Testis (tissue), 3 donors: ENCODE results near the gene AXIN1. TPM values are rescaled to one million over a fixed set of nuclear protein-coding genes. Genes with fewer than 3 reads are reported as not detected.

ENCODE experiments used
- DNase-seq: peaks from one replicate; pipeline ENCODE4 v3.0.0-alpha.2; 2019
- H3K27ac ChIP-seq, 2 donors: fragments of 200-600 bp; sonication (generic); one replicate each; pipeline ENCODE4 v1.5.1; 2019
- H3K27me3 ChIP-seq: fragments of 200-600 bp; sonication (generic); one replicate; pipeline ENCODE4 v1.5.1; 2019
- H3K36me3 ChIP-seq: fragments of 200-600 bp; sonication (generic); one replicate; pipeline ENCODE4 v1.5.1; 2017; ENCODE audit warnings: low read depth; ENCODE audit errors: missing control alignments
- H3K4me1 ChIP-seq: fragments of 200-600 bp; sonication (generic); one replicate; pipeline ENCODE4 v1.5.1; 2019
- H3K4me3 ChIP-seq, 2 donors: fragments of 200-600 bp; sonication (generic); one replicate each; pipeline ENCODE4 v1.5.1; 2017 to 2019
- H3K9me3 ChIP-seq: fragments of 200-600 bp; sonication (generic); one replicate; pipeline ENCODE4 v1.5.1; 2017
- POLR2A ChIP-seq: fragments of 450-650 bp; IDR thresholded peaks from one replicate; pipeline ENCODE4 v1.6.1; 2017; ENCODE audit warnings: antibody characterized with exemption, mild to moderate bottlenecking, moderate library complexity
- WGBS, 2 donors: methylation state at CpG; one replicate each; pipeline ENCODE4 v1.1.5; 2018; 5-methylcytosine and 5-hydroxymethylcytosine counted together
- intact Hi-C: fragments of 100-400 bp; cut with DNase I; formaldehyde crosslinking; loops from one replicate; pipeline ENCODE4 v1.15.1; 2023; ENCODE audit warnings: low total_unique reads
- polyA plus RNA-seq: library from polyadenylated mRNA; stranded (reverse); fragments of 350-450 nt; fragmentation: Illumina TruSeq; extraction: RNeasy Lipid Tissue Mini Kit (QIAGEN cat#74804); gene quantifications from one replicate; pipeline ENCODE4 v1.2.3, GENCODE V29; 2014; ENCODE audit warnings: low read depth, low replicate concordance; ENCODE audit not compliant: insufficient read depth
- total RNA-seq, 2 donors: library from RNA; depleted of rRNA; stranded (reverse); fragments of >200 nt; gene quantifications; one replicate each; pipeline ENCODE4 v1.2.3, GENCODE V29; 2016
- TF ChIP-seq, protein P1 (sequence below), 3 experiments: fragments of 450-650 bp in 2 of 3; fragments of 200-600 bp in 1 of 3; sonication (generic) in 1 of 3; IDR thresholded peaks; one replicate each; pipeline ENCODE4 v1.5.1; 2016 to 2019; ENCODE audit warnings: antibody characterized with exemption in 3 of 3, mild to moderate bottlenecking in 2 of 3, moderate library complexity in 1 of 3

Gene AXIN1
- total and polyA plus RNA-seq, 3 donors from 2014 or later, result 19.4 to 32.0 (median 30.6) TPM

DNA sequence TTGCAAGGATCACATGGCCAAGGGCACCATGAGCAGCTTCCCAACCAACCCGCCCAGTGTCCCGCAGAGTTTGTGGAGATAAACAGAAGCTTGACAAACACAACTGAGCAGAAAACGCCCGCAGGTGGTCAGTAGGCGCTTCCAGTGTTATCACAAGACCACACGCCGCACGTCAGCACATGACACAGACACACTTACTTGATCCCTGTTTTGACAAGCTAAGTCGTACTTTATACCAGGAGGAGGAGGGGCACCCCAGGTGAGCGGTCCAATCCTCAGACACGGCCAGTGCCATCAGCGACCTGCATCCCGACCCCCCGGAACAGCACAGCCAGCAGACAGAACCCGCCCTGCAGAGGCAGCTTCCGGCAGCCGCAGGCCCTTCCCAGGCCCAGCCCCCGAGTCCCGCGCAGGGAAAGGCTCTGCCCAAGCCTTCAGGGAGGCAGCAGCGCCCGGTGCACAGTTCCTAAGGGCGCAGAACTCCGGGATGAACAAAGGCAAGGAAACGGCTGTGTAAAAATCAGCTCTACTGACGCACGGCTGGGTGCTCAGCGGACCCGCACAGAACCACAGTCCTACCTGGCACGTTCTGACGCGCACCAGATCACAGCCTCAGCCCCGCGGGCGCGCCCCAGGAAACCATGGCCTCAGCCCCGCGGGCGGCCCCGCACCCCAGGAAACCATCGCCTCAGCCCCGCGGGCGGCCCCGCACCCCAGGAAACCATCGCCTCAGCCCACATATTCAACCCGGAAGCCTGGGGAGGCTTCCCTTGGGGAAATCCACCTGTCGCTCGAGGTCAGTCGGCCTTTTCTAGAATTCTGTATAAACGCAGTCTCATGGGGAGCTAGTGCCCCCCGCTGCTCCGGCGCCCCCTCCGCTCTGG lies 27.8 kb downstream of the AXIN1 start:
- H3K4me1 ChIP-seq, result no peaks in the 10 kb centered on the region
- H3K27ac ChIP-seq, result no peak overlapping the region
- WGBS, 2 donors, result 72 to 75% methylated on average over 27 to 55 of the region's 55 CpGs
- intact Hi-C loops, result no loop called here
- DNase-seq, result no peak
- no peaks in the 10 kb centered on the region for H3K27me3 ChIP-seq
- TF ChIP-seq, protein P1, sequence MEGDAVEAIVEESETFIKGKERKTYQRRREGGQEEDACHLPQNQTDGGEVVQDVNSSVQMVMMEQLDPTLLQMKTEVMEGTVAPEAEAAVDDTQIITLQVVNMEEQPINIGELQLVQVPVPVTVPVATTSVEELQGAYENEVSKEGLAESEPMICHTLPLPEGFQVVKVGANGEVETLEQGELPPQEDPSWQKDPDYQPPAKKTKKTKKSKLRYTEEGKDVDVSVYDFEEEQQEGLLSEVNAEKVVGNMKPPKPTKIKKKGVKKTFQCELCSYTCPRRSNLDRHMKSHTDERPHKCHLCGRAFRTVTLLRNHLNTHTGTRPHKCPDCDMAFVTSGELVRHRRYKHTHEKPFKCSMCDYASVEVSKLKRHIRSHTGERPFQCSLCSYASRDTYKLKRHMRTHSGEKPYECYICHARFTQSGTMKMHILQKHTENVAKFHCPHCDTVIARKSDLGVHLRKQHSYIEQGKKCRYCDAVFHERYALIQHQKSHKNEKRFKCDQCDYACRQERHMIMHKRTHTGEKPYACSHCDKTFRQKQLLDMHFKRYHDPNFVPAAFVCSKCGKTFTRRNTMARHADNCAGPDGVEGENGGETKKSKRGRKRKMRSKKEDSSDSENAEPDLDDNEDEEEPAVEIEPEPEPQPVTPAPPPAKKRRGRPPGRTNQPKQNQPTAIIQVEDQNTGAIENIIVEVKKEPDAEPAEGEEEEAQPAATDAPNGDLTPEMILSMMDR (IDR thresholded peaks at IDR 0.05), result no peak
- no peak for TF ChIP-seq POLR2A
- no peaks in the 10 kb centered on the region for H3K36me3 ChIP-seq
- no peak overlapping the region for H3K4me3 ChIP-seq
- no peaks in the 10 kb centered on the region for H3K9me3 ChIP-seq

DNA sequence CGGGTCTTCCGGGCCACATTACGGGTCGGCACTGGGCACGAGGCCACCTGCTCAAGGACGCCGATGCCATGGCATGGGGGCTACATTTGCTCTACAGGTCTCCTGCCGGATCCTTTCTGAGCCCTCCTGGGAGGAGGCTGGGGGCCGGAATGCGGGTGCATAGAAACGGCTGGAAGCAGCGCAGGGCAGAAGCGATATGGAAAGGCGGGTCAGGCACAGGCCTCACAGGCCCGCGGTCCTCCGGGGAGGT lies 28.4 kb downstream of the AXIN1 start:
- H3K4me1 ChIP-seq, result no peaks in the 10 kb centered on the region
- H3K36me3 ChIP-seq, result no peaks in the 10 kb centered on the region
- no peak overlapping the region for H3K27ac ChIP-seq
- H3K4me3 ChIP-seq, result no peak overlapping the region
- intact Hi-C loops, result no loop called here
- no peak for DNase-seq
- 88% methylated on average over 17 of the region's 17 CpGs for WGBS, 2 donors
- no peak for TF ChIP-seq POLR2A
- TF ChIP-seq, protein P1 (IDR thresholded peaks at IDR 0.05), result no peak
- H3K27me3 ChIP-seq, result no peaks in the 10 kb centered on the region
- no peaks in the 10 kb centered on the region for H3K9me3 ChIP-seq

DNA sequence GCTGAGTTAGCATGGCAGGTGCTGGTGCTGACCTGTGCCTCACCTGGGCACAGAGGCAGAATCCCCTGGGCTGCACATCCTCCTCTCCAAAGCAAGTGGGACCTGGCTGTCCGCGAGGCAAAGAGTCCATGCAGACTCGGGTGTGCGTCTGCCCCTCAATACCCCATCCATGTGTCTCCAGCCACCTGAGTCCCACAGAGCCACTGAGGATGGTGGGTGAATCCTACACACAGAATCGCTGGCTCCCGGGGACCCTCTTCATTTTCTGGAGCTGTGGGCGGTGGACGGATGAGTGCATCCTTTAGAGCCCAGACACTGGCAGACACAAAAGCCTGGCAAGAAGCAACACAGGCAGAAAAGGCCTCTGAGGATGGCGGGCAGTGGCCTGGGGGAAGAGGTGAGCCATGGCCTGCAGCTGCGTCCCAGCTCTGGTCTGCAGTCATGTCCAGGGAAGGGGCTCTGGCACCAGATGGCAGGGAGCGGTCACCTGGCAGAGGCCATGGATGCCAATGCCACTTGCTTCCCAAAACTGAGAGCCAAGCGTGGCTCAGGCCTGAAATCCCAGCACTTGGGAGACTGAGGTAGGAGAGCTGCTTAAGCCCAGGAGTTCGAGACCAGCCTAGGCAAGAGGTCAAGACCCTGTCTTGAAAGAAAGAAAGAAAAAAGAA lies 29.9 kb downstream of the AXIN1 start:
- WGBS, 2 donors, result 89 to 90% methylated on average over 12 to 13 of the region's 13 CpGs
- H3K36me3 ChIP-seq, result no peaks in the 10 kb centered on the region
- intact Hi-C loops, result no loop called here
- no peaks in the 10 kb centered on the region for H3K4me1 ChIP-seq
- no peaks in the 10 kb centered on the region for H3K27me3 ChIP-seq
- no peak for DNase-seq
- TF ChIP-seq POLR2A, result no peak
- TF ChIP-seq, protein P1 (IDR thresholded peaks at IDR 0.05), result no peak
- no peak overlapping the region for H3K4me3 ChIP-seq
- no peaks in the 10 kb centered on the region for H3K9me3 ChIP-seq
- H3K27ac ChIP-seq, result no peak overlapping the region

DNA sequence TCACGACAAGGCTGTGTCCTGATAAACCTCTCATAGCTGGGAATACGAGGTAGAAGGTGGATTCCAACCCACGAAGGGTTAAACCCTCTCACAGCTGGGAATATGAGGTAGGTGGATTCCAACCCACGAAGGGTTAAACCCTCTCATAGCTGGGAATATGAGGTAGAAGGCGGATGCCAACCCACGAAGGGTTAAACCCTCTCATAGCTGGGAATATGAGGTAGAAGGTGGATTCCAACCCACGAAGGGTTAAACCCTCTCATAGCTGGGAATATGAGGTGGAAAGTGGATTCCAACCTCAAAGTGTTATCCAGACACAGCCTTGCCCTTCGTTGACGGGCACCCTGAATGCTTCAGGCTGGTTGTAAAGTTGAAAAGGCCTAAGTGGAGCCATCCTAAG lies 31.0 kb downstream of the AXIN1 start:
- 78 to 80% methylated on average over 9 of the region's 9 CpGs for WGBS, 2 donors
- H3K27me3 ChIP-seq, result no peaks in the 10 kb centered on the region
- H3K4me1 ChIP-seq, result no peaks in the 10 kb centered on the region
- H3K9me3 ChIP-seq, result no peaks in the 10 kb centered on the region
- no peaks in the 10 kb centered on the region for H3K36me3 ChIP-seq
- DNase-seq, result no peak
- intact Hi-C loops, result no loop called here
- TF ChIP-seq, protein P1 (IDR thresholded peaks at IDR 0.05), result no peak
- TF ChIP-seq POLR2A, result no peak
- no peak overlapping the region for H3K27ac ChIP-seq
- H3K4me3 ChIP-seq, result no peak overlapping the region
